Endothelial cell of umbilical vein (primary cell): ENCODE measurements around the gene ITGA2. TPM values are rescaled to one million over a fixed set of nuclear protein-coding genes. Genes with fewer than 3 reads are reported as not detected.

Experiments
- BruUV-seq: library from RNA; stranded (reverse); fragments of 400-500 nt; replicated peaks from 2 replicates; lab custom pipeline; 2021; lab: Mats Ljungman, UMichigan
- CTCF ChIA-PET: fragments of 300-600, 350-600 bp; sonication (Branson Sonifier 250); formaldehyde crosslinking; loops from one replicate; lab custom pipeline; 2021; ENCODE audit warnings: antibody characterized with exemption, inconsistent platforms; lab: Charles Lee
- POLR2A ChIA-PET: fragments of 300-600, 350-600 bp; sonication (Branson Sonifier 250); formaldehyde crosslinking; loops from one replicate; lab custom pipeline; 2021; ENCODE audit warnings: antibody characterized with exemption, inconsistent platforms; lab: Charles Lee
- DNase-seq: peaks from one replicate; pipeline ENCODE4 v3.0.0-alpha.2; 2011; ENCODE audit warnings: low read depth, low spot score
- FAIRE-seq: peaks from 2 replicates; lab custom pipeline; 2011; peaks lifted over from hg19 to GRCh38; lab: Jason Lieb, UNC
- H2AFZ ChIP-seq: 2 replicates; pipeline ENCODE4 v1.6.0; 2012; ENCODE audit warnings: low read depth, low read length, control low read depth, inconsistent platforms
- H3K27ac ChIP-seq: 2 replicates; pipeline ENCODE4 v1.5.1; 2011; ENCODE audit warnings: low read depth, mild to moderate bottlenecking, control low read depth, low read length, moderate library complexity; ENCODE audit not compliant: insufficient read depth
- H3K27me3 ChIP-seq, 2 experiments: 2 replicates each; pipeline versions ENCODE4 v1.6.0 to v1.6.1; 2011; ENCODE audit warnings: low read length in 2 of 2, mixed read lengths in 1 of 2; ENCODE audit not compliant: control insufficient read depth in 2 of 2, insufficient read depth in 2 of 2
- H3K36me3 ChIP-seq, 2 experiments: 2 replicates in 1 of 2; 3 replicates in 1 of 2; pipeline ENCODE4 v1.5.1; 2011; ENCODE audit warnings: low read length in 2 of 2, mild to moderate bottlenecking in 1 of 2, moderate library complexity in 1 of 2; ENCODE audit not compliant: control insufficient read depth in 2 of 2, insufficient read depth in 2 of 2; ENCODE audit errors: extremely low read depth in 1 of 2
- H3K4me1 ChIP-seq: 3 replicates; pipeline ENCODE4 v1.5.1; 2011; ENCODE audit warnings: mild to moderate bottlenecking, low read length; ENCODE audit not compliant: control insufficient read depth, insufficient read depth; ENCODE audit errors: extremely low read depth
- H3K4me2 ChIP-seq: 2 replicates; pipeline ENCODE4 v1.6.1; 2011; ENCODE audit warnings: low read length, control low read depth, mixed read lengths; ENCODE audit not compliant: insufficient read depth
- H3K4me3 ChIP-seq, 3 experiments: fragments of 200-600 bp in 1 of 3; sonication (generic), shearing (Covaris generic) in 1 of 3; replicated peaks in 1 of 3; 2 replicates each; pipeline ENCODE4 v1.5.1; 2011 to 2016; ENCODE audit warnings: control low read depth in 3 of 3, low read length in 3 of 3, mild to moderate bottlenecking in 2 of 3, inconsistent platforms in 1 of 3, low read depth in 1 of 3, moderate library complexity in 1 of 3; ENCODE audit not compliant: insufficient read depth in 1 of 3
- H3K79me2 ChIP-seq: 2 replicates; pipeline ENCODE4 v1.6.0; 2012; ENCODE audit warnings: low read length, inconsistent platforms; ENCODE audit not compliant: control insufficient read depth, insufficient read depth
- H3K9ac ChIP-seq: replicated peaks from 2 replicates; pipeline ENCODE3; 2011; ENCODE audit warnings: low read length, control low read depth; ENCODE audit not compliant: insufficient read depth; ENCODE audit errors: extremely low read depth
- H3K9me1 ChIP-seq: replicated peaks from 3 replicates; pipeline ENCODE4 v1.6.0; 2011; ENCODE audit warnings: mild to moderate bottlenecking, low read length; ENCODE audit not compliant: control insufficient read depth, insufficient read depth; ENCODE audit errors: extremely low read depth
- H3K9me3 ChIP-seq: replicated peaks from 2 replicates; pipeline ENCODE4 v1.5.1; 2012; ENCODE audit warnings: low read length, inconsistent platforms; ENCODE audit not compliant: control insufficient read depth, insufficient read depth
- H4K20me1 ChIP-seq: replicated peaks from 2 replicates; pipeline ENCODE3; 2011; ENCODE audit warnings: mild to moderate bottlenecking, low read length; ENCODE audit not compliant: control insufficient read depth, insufficient read depth; ENCODE audit errors: extremely low read depth
- EZH2 ChIP-seq: IDR thresholded peaks from 2 replicates; pipeline ENCODE4 v1.6.1; 2012; ENCODE audit warnings: borderline replicate concordance, low read depth, mild to moderate bottlenecking, moderate library complexity, low read length, inconsistent platforms; ENCODE audit not compliant: severe bottlenecking
- FOS ChIP-seq: IDR thresholded peaks from 2 replicates; pipeline ENCODE4 v1.6.1; 2011; ENCODE audit warnings: mild to moderate bottlenecking, low read length, moderate library complexity, borderline replicate concordance; ENCODE audit not compliant: insufficient read depth
- GATA2 ChIP-seq: IDR thresholded peaks from 2 replicates; pipeline ENCODE4 v1.7.0; 2011; ENCODE audit warnings: low read depth, mild to moderate bottlenecking, moderate library complexity, mixed read lengths, low read length; ENCODE audit not compliant: insufficient read length, insufficient read depth
- JUN ChIP-seq: IDR thresholded peaks from 2 replicates; pipeline ENCODE4 v1.6.1; 2011; ENCODE audit warnings: borderline replicate concordance, low read depth; ENCODE audit not compliant: insufficient read length, insufficient read depth
- MYC ChIP-seq: IDR thresholded peaks from one replicate; pipeline ENCODE4 v1.6.1; 2011; ENCODE audit warnings: mild to moderate bottlenecking, low read depth, low read length
- POLR2AphosphoS5 ChIP-seq: IDR thresholded peaks from 2 replicates; pipeline ENCODE4 v1.6.1; 2012; ENCODE audit warnings: low read depth, mild to moderate bottlenecking, control low read depth, low read length, moderate library complexity; ENCODE audit not compliant: insufficient read depth
- dilution Hi-C: fragments of 300-500 bp; cut with MboI; formaldehyde crosslinking; loops from one replicate; pipeline ENCODE4 v1.15.0; 2019; ENCODE audit warnings: low sequenced_read_pairs; ENCODE audit not compliant: extremely low pct_ligation_motif_present
- intact Hi-C: fragments of 100-400 bp; cut with micrococcal nuclease; formaldehyde crosslinking; loops from one replicate; pipeline ENCODE4 v1.10.0; 2022
- polyA plus RNA-seq, 4 experiments: library from polyadenylated mRNA; depleted of rRNA in 3 of 4; stranded (reverse) in 3 of 4; unstranded in 1 of 4; fragments of >200 nt; gene quantifications; 2 replicates each; pipeline versions ENCODE4 v1.2.1 to v1.2.3, GENCODE V29; 2011 to 2012; ENCODE audit warnings: missing spikeins in 1 of 4
- total RNA-seq: library from RNA; stranded (reverse); gene quantifications from 2 replicates; pipeline ENCODE4 v1.2.3, GENCODE V29; 2021
- TF ChIP-seq, protein P1 (sequence below), 2 donors: IDR thresholded peaks; 1 replicate in 1 of 2; 2 replicates in 1 of 2; pipeline ENCODE4 v1.5.1; 2011; ENCODE audit warnings: low read length in 2 of 2, mild to moderate bottlenecking in 2 of 2, moderate library complexity in 2 of 2, control low read depth in 1 of 2, inconsistent platforms in 1 of 2, low read depth in 1 of 2; ENCODE audit not compliant: insufficient read depth in 1 of 2; ENCODE audit errors: extremely low read depth in 1 of 2

ITGA2 gene
- total and polyA plus RNA-seq, 2 donors (not counting 3 experiments of a cell fraction or from before 2014, with no cell fraction given): 11.2 to 62.3 TPM

DNA sequence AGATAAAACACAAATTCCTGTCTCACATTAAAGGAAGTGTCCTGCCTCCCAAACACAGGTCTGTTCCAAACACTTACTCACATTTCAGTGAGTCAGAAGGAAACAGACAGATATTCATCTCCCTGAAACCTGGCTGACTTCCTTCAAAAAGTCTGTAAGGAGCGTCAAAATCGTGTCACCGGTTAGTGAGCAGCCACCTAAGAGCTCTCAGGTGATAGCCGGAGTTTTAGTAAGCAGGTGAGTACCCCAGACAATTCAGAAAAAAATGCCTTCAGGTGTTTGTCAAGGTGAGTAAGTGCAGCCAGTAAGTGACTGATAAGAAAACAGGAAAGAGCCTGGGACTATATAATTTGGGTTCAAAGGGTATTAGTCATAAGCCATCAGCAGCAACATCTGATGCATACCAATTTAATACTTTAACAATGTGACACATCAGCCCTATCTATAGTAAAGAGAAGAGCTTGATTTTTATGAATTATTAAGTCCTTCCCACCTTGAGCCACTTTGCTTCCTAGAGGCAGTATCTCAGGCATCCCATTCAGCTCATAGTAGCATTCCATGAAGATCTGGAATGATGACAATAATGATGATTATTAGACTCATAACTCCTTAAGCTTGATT is 1.3 kb upstream of the ITGA2 start:
- peak overlapping the region; percentile 85 for H3K4me2 ChIP-seq
- peak overlapping the region in 1 of 3 experiments; percentile 80 for H3K4me3 ChIP-seq

More for the DNA sequence above, 1.3 kb upstream of the ITGA2 start:
- Histone ChIP-seq H3K4me1 (peaks cover 74% of the 10 kb centered on the region), H3K9me3 (no peaks in the 10 kb centered on the region), H4K20me1 (no peaks in the 10 kb centered on the region), H3K9me1 (no peaks in the 10 kb centered on the region), H3K27me3 (no peaks in the 10 kb centered on the region), H3K79me2 (peaks cover 37% of the 10 kb centered on the region), H2AFZ (no peak overlapping the region), H3K36me3 (no peaks in the 10 kb centered on the region), H3K27ac (peak overlapping the region; percentile 83), H3K9ac (peak overlapping the region; percentile 76)
- peak; percentile 83 for DNase-seq
- dilution Hi-C loops (no loop called here), intact Hi-C loops (loop anchor here (1.0 to 2.0 kb wide), 3 partner anchors 17 to 75 kb away; no protein-coding TSS in a partner anchor)
- FAIRE-seq: peak; percentile 82
- TF ChIP-seq, protein P1, sequence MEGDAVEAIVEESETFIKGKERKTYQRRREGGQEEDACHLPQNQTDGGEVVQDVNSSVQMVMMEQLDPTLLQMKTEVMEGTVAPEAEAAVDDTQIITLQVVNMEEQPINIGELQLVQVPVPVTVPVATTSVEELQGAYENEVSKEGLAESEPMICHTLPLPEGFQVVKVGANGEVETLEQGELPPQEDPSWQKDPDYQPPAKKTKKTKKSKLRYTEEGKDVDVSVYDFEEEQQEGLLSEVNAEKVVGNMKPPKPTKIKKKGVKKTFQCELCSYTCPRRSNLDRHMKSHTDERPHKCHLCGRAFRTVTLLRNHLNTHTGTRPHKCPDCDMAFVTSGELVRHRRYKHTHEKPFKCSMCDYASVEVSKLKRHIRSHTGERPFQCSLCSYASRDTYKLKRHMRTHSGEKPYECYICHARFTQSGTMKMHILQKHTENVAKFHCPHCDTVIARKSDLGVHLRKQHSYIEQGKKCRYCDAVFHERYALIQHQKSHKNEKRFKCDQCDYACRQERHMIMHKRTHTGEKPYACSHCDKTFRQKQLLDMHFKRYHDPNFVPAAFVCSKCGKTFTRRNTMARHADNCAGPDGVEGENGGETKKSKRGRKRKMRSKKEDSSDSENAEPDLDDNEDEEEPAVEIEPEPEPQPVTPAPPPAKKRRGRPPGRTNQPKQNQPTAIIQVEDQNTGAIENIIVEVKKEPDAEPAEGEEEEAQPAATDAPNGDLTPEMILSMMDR (IDR thresholded peaks at IDR 0.05; ENCODE audit: extremely low read depth in 1 of 2, insufficient read depth in 1 of 2, low read depth in 1 of 2, low read length in 2 of 2): no peak
- TF ChIP-seq POLR2AphosphoS5: no peak
- peak; percentile 99 for TF ChIP-seq GATA2
- TF ChIP-seq JUN: peak; percentile 66
- TF ChIP-seq MYC: no peak
- TF ChIP-seq EZH2: no peak
- TF ChIP-seq FOS: peak; percentile 90
- TSS peak; percentile 2 for BruUV-seq
- CTCF ChIA-PET: interaction anchor here (0.7 to 5.1 kb wide), 18 partner anchors 9 to 112 kb away, joined by 3 to 64 read pairs (median 5); no protein-coding TSS in a partner anchor
- POLR2A ChIA-PET: interaction anchor here (0.5 kb wide), 1 partner anchor 44 kb away, joined by 3 read pairs; no protein-coding TSS in a partner anchor
